GM12891 (cell line): ENCODE results near the gene ESPNL.

Experiments
- POLR2A ChIP-seq: IDR thresholded peaks from 2 replicates; pipeline ENCODE4 v1.6.1; 2011; ENCODE audit warnings: low read depth, low read length, control low read depth
- POLR2AphosphoS5 ChIP-seq: IDR thresholded peaks from 2 replicates; pipeline ENCODE4 v1.6.1; 2011; ENCODE audit warnings: low read depth, low read length, control low read depth

GRCh38 chr2:238124488-238125126 is 24.5 kb downstream of the ESPNL start:
- TF ChIP-seq POLR2A (no peak), POLR2AphosphoS5 (no peak)
